ENCODE results near the gene HRG.

Gene HRG, protein sequence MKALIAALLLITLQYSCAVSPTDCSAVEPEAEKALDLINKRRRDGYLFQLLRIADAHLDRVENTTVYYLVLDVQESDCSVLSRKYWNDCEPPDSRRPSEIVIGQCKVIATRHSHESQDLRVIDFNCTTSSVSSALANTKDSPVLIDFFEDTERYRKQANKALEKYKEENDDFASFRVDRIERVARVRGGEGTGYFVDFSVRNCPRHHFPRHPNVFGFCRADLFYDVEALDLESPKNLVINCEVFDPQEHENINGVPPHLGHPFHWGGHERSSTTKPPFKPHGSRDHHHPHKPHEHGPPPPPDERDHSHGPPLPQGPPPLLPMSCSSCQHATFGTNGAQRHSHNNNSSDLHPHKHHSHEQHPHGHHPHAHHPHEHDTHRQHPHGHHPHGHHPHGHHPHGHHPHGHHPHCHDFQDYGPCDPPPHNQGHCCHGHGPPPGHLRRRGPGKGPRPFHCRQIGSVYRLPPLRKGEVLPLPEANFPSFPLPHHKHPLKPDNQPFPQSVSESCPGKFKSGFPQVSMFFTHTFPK

GRCh38 chr3:186665625-186666188 lies at the start of gene HRG:
Gene HRG (plus strand): TSS chr3:186666014. CDS start chr3:186666032, 18 bp downstream.
- no peak within 1 kb of the TSS for H3K27ac ChIP-seq
- no peaks in the 10 kb centered on the region for H3K36me3 ChIP-seq
- TF ChIP-seq, protein P1, sequence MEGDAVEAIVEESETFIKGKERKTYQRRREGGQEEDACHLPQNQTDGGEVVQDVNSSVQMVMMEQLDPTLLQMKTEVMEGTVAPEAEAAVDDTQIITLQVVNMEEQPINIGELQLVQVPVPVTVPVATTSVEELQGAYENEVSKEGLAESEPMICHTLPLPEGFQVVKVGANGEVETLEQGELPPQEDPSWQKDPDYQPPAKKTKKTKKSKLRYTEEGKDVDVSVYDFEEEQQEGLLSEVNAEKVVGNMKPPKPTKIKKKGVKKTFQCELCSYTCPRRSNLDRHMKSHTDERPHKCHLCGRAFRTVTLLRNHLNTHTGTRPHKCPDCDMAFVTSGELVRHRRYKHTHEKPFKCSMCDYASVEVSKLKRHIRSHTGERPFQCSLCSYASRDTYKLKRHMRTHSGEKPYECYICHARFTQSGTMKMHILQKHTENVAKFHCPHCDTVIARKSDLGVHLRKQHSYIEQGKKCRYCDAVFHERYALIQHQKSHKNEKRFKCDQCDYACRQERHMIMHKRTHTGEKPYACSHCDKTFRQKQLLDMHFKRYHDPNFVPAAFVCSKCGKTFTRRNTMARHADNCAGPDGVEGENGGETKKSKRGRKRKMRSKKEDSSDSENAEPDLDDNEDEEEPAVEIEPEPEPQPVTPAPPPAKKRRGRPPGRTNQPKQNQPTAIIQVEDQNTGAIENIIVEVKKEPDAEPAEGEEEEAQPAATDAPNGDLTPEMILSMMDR (IDR thresholded peaks at IDR 0.05; ENCODE audit: low read depth, low read length) = no peak
- no peaks in the 10 kb centered on the region for H3K9me3 ChIP-seq (ENCODE audit: severe bottlenecking)
- no peak for DNase-seq
- H3K27me3 ChIP-seq (ENCODE audit: insufficient read depth, low read depth, severe bottlenecking) = peaks cover 7% of the 10 kb centered on the region
- no peak within 1 kb of the TSS for H3K4me3 ChIP-seq (ENCODE audit: low read depth, low read length)

DNA sequence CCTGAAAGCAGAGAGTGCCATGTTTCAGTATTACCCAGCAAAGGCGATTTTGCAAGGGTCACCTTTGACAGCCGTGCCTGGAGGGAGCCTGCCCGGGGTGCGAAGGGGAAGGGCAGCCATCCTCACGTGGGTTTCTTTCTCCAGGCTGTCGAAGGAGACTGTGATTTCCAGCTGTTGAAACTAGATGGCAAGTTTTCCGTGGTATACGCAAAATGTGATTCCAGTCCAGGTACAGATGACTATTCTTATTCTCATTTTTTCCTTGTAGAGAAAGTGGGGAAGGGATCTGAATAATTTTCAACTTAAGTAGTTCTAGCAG lies 49.6 kb upstream of the HRG start:
- Histone ChIP-seq H3K27ac (no peak overlapping the region), H3K36me3 (no peaks in the 10 kb centered on the region), H3K9me3 (ENCODE audit: severe bottlenecking) (no peaks in the 10 kb centered on the region), H3K4me3 (ENCODE audit: low read depth, low read length) (no peak overlapping the region), H3K27me3 (ENCODE audit: insufficient read depth, low read depth, severe bottlenecking) (peaks cover 14% of the 10 kb centered on the region)
- TF ChIP-seq, protein P1 (IDR thresholded peaks at IDR 0.05; ENCODE audit: low read depth, low read length) = no peak
- no peak for DNase-seq

DNA sequence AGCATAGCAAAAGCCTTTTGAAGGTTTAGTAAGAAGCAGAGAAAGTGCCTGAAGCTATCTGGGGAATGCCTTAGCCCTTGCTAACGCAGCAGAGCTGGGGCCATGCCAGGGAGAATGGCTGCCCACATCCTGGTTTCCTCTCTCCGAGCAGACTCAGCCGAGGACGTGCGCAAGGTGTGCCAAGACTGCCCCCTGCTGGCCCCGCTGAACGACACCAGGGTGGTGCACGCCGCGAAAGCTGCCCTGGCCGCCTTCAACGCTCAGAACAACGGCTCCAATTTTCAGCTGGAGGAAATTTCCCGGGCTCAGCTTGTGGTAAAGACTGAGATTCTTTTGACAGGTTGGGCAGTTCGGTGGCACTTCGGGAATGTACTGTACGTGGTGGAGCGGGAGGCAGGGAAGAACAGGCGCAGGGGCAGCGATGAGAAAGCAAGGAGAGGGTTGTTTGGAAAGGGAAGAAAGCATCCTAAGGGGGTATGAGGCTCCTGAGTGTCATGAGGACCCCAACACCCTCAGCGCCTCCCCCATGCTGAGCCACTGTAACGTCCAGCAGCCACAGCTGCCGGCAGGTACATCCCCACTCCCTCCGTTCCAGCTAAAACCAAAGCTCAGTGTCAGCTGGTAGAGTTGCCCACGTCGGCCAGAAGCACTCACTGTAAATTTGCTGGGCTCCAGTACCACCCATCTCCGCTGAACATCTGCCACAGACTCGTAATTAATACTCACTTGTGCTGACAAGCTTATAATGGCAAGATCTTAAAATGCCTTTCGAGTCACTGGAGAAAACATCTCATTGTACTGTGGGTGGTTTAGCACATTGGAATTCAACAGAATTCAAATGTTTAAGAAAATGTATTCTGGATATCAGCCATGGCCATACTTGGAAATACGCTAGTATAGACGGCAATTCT lies 48.5 kb upstream of the HRG start:
- H3K4me3 ChIP-seq (ENCODE audit: low read depth, low read length) = no peak overlapping the region
- no peaks in the 10 kb centered on the region for H3K9me3 ChIP-seq (ENCODE audit: severe bottlenecking)
- H3K27ac ChIP-seq = no peak overlapping the region
- no peaks in the 10 kb centered on the region for H3K36me3 ChIP-seq
- DNase-seq = peak; percentile 64
- peaks cover 18% of the 10 kb centered on the region for H3K27me3 ChIP-seq (ENCODE audit: insufficient read depth, low read depth, severe bottlenecking)
- TF ChIP-seq, protein P1 (IDR thresholded peaks at IDR 0.05; ENCODE audit: low read depth, low read length) = peak; percentile 92

- Histone ChIP-seq H3K36me3 (no peaks in the 10 kb centered on the region), H3K27ac (no peak overlapping the region), H3K4me3 (ENCODE audit: low read depth, low read length) (no peak overlapping the region), H3K27me3 (ENCODE audit: insufficient read depth, low read depth, severe bottlenecking) (peaks cover 18% of the 10 kb centered on the region), H3K9me3 (ENCODE audit: severe bottlenecking) (no peaks in the 10 kb centered on the region)
- no peak for DNase-seq
- TF ChIP-seq, protein P1 (IDR thresholded peaks at IDR 0.05; ENCODE audit: low read depth, low read length) = no peak
Measured at GRCh38 chr3:186618318-186618938, 47.4 kb upstream of the HRG start.

DNA sequence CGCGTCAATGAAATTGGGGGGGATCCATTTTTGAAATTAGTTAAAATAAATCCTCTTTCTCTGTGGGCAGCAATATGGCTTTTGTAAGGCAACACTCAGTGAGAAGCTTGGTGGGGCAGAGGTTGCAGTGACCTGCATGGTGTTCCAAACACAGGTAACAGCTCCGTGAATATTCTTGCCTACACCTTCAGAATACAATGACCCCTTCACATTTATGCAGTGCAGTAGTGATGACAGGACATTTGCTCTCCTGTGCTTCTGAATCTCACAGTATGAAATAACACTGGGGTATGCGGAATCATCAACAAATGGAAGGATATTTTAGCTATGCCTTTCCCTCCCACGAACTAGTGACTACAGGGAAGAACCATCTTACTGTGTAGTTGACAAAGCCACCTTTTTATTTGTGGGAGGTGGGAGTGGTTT lies 46.0 kb upstream of the HRG start:
- no peak overlapping the region for H3K27ac ChIP-seq
- TF ChIP-seq, protein P1 (IDR thresholded peaks at IDR 0.05; ENCODE audit: low read depth, low read length) = no peak
- H3K9me3 ChIP-seq (ENCODE audit: severe bottlenecking) = no peaks in the 10 kb centered on the region
- H3K27me3 ChIP-seq (ENCODE audit: insufficient read depth, low read depth, severe bottlenecking) = peaks cover 10% of the 10 kb centered on the region
- no peaks in the 10 kb centered on the region for H3K36me3 ChIP-seq
- DNase-seq = no peak
- no peak overlapping the region for H3K4me3 ChIP-seq (ENCODE audit: low read depth, low read length)

All from WERI-Rb-1 (cell line).